HG03060 (cell line): Measurements from ENCODE around the gene CCDC3.

Experiments used
- ATAC-seq: cut with Tn5 transposase; IDR thresholded peaks from one replicate; pipeline ENCODE4 v1.9.1; 2021; ENCODE audit warnings: low read depth, moderate number of reproducible peaks; ENCODE audit not compliant: unreplicated experiment

CCDC3 gene

DNA sequence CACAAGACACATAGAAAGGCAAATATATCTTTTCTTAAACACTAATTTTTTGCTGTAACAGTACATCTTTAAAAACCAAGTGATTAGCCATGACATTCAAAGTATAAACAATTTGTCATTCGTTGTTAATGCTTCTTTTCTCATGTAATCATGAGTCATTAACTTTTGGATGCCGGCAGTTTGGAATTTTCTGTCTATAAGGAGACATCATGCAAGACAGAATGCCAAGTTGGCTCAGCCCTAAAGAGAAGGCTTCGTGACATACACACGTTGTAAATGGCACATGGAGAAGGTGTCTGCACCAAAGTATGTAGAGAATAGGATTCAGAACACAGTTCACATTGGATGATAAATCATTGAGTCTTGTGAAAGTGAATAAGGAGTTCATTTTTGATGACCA, 35.9 kb downstream of the CCDC3 start:
- no peak for ATAC-seq

DNA sequence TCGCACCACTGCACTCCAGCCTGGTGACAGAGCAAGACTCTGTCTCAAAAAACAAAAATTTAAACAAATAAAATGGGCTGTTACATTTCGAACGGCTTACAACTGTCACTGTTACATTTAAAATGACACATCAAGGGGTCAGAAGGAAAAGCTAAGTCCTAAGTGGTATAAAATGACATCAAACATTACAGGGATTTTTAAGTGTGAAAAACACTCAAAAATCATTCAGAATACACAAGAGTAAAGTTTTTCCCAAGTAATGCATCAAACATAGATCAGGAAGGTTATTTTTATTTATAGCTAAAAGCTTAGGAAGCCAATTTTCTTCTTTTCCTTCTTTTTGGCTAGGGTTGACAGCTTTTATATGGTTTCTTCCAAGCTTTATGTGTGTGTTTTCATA, 39.0 kb downstream of the CCDC3 start:
- no peak for ATAC-seq

GRCh38 chr10:12961416-12962205, 39.9 kb downstream of the CCDC3 start:
- no peak for ATAC-seq

DNA sequence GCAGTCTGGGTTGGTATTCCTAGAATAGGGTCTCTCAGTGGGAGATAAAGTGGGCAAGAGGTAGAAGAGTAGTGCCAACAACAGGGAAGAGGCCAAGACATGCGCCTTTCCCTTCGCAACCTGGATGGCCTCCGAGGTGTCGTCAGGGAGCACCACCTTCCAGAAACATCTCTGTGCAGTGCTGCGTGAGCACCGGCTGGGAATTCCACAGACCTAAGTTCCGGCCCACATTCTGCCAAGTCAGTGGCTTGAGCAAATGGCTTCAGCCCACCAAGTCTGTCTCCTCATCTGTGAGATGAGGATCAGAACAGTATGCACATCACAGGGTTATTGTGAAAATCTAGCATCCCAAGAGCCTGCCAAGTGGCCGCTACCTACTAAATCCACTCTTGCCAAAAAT, 40.6 kb downstream of the CCDC3 start:
- ATAC-seq, result no peak

DNA sequence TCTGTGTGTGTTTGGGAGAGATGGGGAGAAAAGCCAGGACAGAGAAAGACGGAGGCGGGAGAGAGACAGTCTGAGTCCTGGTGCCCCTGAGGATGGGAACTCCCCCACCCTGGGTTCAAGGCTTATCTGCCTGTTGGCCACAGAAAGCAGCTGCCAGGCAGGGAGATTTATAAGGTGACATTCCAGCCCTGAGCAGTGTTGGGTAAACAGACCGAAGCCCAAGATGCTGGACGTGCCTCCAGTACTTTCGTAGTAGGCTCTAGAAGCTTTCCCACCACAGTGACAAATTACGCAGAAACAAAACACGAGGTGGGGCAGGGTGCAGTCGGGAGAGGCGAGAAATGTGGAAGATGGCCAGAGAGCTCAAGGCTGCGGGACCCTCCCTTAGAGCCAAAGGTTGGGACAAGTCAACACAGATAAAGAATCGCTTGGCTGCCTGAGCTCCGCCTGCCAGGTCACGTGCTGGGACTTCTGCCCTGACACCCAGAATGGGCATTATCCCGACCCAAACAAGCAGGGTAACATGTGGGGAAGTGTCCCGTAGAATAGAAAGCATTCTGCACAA, 41.1 kb downstream of the CCDC3 start:
- no peak for ATAC-seq

DNA sequence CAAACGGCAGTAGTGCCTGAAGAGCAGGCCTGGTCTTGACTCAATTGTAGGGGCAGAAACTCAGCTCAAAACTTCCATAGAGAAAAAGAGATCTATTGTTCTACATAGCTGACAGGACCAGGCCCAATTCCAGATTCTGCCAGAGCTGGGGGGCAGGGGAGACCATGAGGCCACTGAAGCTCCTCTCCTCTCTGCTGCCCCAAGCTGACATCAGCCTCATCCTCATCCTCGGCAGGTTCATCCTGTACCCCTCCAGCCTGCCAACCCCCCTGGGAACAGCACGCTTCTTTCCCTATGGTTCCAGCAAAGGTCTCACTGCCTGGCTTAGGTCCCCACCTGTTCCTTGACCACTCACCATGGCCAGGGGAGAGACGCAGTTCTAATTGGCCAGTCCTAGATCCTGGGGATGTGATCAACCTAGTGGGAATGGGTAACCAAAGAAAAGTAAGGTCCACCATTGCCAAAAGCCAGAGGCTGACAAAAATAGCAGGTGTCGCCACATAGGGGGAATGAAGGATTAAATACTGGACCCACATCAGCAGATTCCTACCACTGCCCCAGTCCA, 42.9 kb downstream of the CCDC3 start:
- ATAC-seq, result no peak

DNA sequence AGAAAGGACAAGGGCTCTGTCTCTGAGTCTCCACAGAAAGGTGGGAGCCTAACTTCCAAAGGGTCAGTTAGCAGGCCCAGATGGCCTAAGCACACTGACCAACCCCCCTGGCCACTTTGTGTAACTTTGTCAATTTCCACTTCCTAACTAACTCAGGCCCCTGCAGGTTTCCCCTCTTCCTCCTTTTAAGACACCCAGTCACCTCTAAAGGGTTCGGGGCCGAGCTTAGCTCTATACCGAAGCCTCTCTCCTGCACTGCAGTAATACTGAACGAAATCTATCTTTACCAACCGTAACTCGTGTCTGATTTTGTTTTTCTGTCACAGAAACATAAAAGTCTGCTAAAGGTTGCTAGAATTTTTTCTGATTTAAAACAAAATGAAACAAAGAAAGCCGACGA, 44.4 kb downstream of the CCDC3 start:
- ATAC-seq, result no peak

DNA sequence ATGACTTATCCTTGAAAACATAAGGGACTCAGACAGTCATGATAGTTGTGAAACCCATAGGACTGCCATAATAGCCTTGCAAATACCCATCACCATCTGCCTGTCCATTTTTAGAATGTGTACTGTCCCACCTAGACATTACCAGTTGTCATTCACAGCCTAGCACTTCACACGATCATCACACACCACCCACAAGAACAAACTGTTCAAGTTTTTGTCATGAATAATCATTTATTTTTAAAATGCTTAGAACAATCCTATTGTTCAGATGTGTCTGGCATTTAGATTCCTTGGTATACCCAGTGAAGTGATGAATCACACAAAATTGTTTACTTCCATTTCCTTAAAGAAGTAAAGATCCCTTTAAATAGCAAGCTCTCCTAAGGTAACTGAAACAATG, 46.6 kb downstream of the CCDC3 start:
- no peak for ATAC-seq

DNA sequence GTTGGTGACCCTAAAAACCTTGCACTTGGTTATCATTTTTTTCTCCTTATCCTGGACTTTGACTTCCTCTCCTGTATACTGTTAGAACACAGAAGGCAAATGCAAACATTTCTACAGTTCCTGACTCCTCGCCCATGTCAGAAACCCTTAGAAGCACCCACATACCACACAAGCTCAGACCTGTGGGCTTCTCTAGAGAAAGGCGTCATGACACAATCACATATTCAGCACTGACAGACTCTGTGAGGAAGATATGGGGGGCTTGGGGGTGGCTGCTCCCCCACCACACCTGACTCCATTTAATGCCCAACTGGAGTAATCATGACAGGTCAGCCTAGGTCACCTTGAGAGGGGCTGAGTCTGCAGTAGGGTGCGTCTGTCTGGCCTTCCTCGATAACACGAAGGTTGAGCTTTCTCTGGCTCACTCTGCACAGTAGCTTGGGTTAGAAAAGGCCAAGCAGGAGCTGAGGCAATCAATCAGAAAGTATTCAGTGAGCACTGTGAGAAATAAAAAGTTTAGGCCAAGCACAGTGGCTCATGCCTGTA, 50.9 kb downstream of the CCDC3 start:
- no peak for ATAC-seq

DNA sequence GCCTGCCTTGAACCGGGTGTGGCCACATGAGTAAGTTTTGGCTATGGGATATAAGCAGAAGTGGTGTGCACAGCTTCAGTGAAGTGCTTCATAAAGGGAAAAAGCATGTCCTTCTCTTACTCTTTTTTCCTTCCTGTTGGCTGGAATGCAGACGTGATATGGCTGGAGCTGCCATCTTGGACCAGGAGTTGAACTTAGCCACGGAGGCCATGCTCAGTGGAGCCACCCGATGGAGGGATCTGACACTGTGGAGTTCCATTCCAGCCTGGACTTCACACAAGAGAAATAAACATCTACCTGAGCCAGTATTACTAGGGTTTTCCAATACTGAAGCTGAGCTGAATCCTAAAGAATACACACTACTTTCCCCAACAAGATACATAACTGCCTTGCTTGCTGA, 52.3 kb downstream of the CCDC3 start:
- ATAC-seq, result no peak

DNA sequence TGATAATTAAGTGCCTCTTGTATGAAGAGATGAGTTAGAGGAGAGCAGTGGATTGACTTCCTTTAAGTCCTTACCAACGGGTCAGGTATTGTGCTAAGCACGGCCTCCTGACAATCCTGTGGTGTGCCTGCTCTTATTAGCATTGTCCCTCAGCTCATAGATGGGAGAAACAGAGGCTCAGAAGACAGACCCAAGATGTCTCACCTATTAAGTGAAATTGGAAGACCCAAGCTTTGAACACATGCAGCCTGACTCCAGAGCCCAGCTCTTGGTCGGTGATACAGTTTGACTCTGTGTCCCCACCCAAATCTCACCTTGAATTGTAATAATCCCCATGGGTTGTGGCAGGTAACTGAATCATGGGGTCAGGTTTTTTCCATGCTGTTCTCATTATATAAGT, 53.8 kb downstream of the CCDC3 start:
- ATAC-seq, result no peak

GRCh38 chr10:12946372-12946771, 55.1 kb downstream of the CCDC3 start:
- ATAC-seq, result no peak

GRCh38 chr10:12945690-12946359, 55.7 kb downstream of the CCDC3 start:
- ATAC-seq, result no peak

- ATAC-seq, result no peak
Observed at GRCh38 chr10:12944931-12945330, 56.6 kb downstream of the CCDC3 start.

- no peak for ATAC-seq
Observed at GRCh38 chr10:12943425-12943824, 58.1 kb downstream of the CCDC3 start.

- no peak for ATAC-seq
Observed at GRCh38 chr10:12941966-12942365, 59.5 kb downstream of the CCDC3 start.

DNA sequence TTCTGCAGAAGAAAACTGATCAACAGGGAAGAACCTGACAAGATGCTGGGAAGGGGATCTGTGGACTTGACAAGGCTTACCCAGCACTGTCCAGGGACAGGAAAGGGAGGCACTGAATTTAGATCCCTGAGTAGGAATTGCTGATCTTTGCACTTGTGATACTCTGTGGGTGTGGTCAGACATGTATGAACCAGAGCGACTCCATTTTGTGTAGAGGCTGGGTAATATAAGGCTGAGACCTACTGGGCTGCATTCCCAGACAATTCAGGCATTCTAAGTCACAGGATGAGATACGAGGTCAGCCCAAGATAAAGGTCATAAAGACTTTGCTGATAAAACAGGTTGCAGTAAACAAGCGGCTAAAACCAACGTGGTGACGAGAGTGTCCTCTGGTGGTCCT, 60.7 kb downstream of the CCDC3 start:
- no peak for ATAC-seq

DNA sequence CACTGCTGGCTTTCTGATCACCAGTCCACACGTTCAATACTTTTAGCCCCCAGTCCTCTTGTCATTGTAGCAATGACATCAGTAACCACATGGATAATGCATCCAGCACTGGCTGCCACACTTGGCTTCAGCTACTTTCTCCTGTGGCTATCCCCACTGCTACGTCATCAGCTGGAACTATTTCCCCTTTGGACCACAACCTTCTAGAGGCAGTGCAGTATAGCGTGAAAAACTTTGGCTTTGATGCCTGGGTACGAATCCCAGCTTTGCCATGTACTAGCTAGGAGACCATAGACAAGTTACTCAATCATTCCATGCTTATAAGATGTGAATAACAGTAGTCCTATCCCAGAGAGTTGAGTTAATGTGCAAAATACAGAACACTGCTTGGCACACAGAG, 63.2 kb downstream of the CCDC3 start:
- ATAC-seq, result no peak

DNA sequence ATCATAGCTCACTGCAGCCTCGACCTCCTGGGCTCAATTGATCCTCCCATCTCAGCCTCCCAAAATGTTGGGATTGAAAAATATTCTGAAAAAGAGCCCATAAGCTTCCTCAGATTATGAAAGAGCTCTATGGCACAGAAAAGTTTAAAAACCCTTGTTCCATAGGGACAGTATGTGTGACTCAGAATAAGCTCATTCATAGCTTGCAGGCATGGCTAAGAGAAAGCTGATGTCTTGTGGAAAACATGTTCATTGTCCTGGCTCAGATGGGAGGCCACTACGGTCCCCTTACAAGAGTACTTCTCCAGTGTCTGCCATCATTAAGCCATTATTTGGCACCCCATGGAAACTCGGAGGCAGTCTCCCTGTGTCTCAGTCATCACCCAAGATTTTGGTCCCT, 64.0 kb downstream of the CCDC3 start:
- no peak for ATAC-seq

- ATAC-seq, result no peak
Observed at GRCh38 chr10:12934777-12935176, 66.7 kb downstream of the CCDC3 start.

DNA sequence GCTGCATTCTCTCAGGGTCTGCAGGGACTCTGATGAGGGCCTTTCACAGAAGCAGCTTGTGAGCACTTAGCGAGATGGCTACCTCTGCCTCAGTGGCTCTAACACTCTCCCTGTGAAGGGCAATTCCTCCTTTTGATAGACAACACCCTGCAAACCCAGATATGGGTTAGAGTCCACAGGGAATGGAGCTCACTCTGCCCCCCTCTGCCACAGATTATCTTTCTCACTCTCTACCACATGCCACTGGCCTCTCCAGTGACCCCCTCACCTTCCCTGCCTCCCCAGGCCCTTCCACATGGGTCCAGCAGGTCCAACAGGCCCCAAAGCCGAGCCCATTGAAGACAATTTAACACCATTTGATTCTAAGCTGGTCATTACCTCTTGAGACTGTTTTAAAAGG, 72.1 kb downstream of the CCDC3 start:
- ATAC-seq, result no peak
